ENCODE measurements around the gene ACTRT1.

ACTRT1 gene

DNA sequence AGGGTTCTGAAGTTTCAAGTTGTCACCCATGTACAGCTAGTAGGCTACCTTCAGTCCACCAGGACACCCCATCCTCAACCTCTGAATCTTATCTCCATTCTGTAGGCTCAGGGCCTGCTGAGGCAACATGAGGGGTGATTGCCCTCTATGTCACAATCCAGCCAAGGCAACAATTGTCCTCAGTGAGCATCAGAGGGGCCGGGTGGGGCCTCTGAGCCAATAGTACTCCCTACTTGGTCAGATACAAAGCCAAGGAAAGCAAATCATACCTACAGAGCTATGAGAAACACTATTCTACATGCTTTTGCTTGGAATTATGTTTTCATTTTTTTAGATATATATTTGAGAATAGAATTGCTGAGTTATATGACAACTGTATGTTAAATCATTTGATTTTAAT lies at the start of gene ACTRT1:
TSS of gene ACTRT1 (minus strand) at position 101 of the 400 bp plus-strand sequence. CDS start 197 bp downstream, outside the sequence.
- Histone ChIP-seq H3K27ac (no peak within 1 kb of the TSS), H3K4me3 (no peak within 1 kb of the TSS)

DNA sequence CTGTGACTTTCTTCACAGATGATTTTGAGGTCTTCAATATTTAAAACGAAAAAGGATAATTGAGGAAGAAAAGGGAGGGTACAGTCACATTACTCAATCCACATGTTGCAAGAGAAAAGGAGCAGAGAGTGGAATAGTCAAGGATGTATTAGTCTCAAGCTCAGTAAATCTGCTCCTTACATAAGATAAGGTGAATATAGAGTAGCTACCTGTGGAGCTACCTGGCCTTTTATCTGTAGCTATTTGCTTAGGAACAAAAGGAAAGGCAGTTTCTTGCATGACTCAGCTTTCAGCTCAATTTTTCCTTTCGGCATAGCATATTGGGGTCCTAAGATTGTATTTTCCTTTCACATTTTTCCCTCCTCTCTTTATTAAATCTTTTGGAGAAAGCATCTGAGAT lies 26.3 kb upstream of the ACTRT1 start:
- Histone ChIP-seq H3K27ac (no peak overlapping the region), H3K4me3 (no peak overlapping the region)

- Histone ChIP-seq H3K27ac (no peak overlapping the region), H3K4me3 (no peak overlapping the region)
Observed at GRCh38 chrX:128057421-128057820, 5.2 kb upstream of the ACTRT1 start.

GRCh38 chrX:128051526-128051925 lies 677 bp downstream of the ACTRT1 start:
- Histone ChIP-seq H3K4me3 (no peak overlapping the region), H3K27ac (no peak overlapping the region)

DNA sequence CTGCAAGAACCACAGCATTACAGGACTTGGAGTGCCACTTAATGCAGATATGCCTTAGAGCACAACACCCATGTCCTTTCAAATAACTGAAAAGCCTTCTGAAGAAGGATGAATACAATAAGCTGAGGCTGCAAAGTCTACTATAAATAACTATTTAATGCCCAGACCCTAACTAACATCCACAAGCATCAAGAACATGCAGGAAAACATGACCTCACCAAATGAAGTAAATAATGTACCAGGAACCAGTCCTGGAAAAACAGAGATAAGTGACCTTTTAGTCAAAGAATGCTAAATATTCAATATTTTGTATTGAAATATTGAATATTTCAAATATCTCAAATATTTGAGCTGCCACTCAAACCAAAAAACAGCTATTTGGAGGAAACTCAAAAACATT lies 16.9 kb downstream of the ACTRT1 start:
- H3K4me3 ChIP-seq: no peak overlapping the region
- no peak overlapping the region for H3K27ac ChIP-seq

DNA sequence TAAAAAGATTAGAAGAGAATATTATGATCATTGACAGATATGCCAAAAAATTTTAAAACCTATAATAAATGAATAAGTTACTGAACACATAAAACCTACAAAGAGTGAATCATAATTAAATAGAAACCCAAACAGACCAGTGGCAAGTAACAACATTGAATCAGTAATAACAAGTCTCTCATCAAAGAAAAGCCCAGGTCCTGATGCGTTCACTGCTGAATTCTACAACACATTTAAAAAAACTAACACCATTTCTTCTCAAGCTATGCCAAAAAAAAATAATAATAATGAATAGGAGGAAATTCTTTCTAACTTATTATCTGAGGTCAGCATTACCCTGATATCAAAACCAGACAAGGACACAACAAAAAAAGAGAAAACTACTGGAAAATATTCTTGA lies 30.6 kb downstream of the ACTRT1 start:
- Histone ChIP-seq H3K27ac (no peak overlapping the region), H3K4me3 (no peak overlapping the region)

DNA sequence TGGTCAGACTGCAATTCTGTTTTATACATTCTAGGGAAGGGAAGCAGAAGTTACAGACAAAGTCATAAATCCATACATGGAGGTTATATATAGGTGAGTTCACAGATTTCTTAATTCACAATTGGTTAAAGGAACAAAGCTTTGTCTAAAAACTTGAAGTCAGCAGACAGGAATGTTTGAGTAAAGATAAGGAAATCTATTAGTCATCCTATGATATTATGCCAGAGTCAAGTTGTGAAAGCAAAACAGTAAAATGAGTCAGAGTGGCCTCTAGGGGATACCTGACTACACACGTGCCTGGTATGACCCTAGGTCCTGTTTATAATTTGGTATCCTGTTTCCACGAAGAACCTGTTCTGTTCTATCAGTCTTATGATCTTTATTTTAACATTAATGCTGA lies 31.5 kb downstream of the ACTRT1 start:
- no peak overlapping the region for H3K4me3 ChIP-seq
- no peak overlapping the region for H3K27ac ChIP-seq

DNA sequence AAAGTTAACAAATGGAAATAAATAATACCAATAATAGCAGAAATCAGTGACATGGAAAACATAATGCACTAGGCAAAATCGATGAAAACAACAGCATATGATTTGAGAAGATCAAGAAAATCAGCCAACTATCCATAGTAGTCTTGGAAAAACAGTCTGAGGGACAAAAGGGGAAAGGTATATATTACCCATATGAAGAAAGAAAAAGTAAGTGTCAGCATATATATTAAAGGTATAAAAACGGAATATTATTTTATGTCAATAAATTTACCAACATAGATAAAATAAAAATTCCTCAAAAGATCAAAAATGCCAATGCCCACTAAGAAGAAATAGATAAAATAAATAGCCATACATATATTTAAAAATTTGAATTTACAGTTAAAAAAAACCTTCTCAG lies 33.0 kb downstream of the ACTRT1 start:
- no peak overlapping the region for H3K27ac ChIP-seq
- H3K4me3 ChIP-seq: no peak overlapping the region

DNA sequence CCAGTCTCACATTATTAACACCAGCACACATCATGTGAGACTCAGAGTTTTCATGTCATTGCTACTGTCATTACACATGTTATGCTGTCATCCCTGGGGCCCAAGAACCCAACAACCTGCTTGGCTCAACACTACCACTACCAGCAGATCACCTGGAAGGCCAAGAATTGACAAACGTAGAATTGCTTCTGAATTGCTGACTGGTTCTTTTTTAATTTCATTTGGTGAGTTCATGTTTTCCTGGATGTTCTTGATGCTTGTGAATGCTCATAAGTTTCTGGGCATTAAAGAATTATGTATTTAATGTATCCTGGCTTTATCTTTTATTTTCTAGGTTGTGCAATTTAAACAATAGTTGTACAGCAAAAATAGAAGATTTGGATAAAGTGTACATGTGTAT lies 40.2 kb downstream of the ACTRT1 start:
- Histone ChIP-seq H3K27ac (no peak overlapping the region), H3K4me3 (no peak overlapping the region)

GRCh38 chrX:128007882-128008281 lies 44.3 kb downstream of the ACTRT1 start:
- H3K27ac ChIP-seq: no peak overlapping the region
- H3K4me3 ChIP-seq: no peak overlapping the region
